Neuronal stem cell (in vitro differentiated cells): ENCODE results near the gene CATSPER3.

Experiments used
- DNase-seq: peaks from one replicate; pipeline ENCODE4 v3.0.0-alpha.2; 2013; ENCODE audit warnings: low spot score
- H2AFZ ChIP-seq: one replicate; pipeline ENCODE4 v1.6.1; 2013; ENCODE audit warnings: mild to moderate bottlenecking, low read length, inconsistent platforms
- H2AK5ac ChIP-seq: 2 replicates; pipeline ENCODE4 v1.6.1; 2013; ENCODE audit warnings: low read depth, mild to moderate bottlenecking, inconsistent platforms, low read length, moderate library complexity, mixed read lengths
- H2BK120ac ChIP-seq: 2 replicates; pipeline ENCODE4 v1.6.1; 2013; ENCODE audit warnings: low read depth, mild to moderate bottlenecking, inconsistent platforms, low read length, moderate library complexity, mixed read lengths
- H2BK12ac ChIP-seq: one replicate; pipeline ENCODE4 v1.6.1; 2013; ENCODE audit warnings: low read length, inconsistent platforms
- H2BK15ac ChIP-seq: 2 replicates; pipeline ENCODE4 v1.6.1; 2013; ENCODE audit warnings: mild to moderate bottlenecking, low read length, inconsistent platforms, mixed read lengths
- H2BK5ac ChIP-seq: one replicate; pipeline ENCODE4 v1.6.1; 2013; ENCODE audit warnings: inconsistent platforms, mild to moderate bottlenecking, low read length, moderate library complexity
- H3K14ac ChIP-seq: one replicate; pipeline ENCODE4 v1.6.1; 2013; ENCODE audit warnings: low read length, inconsistent platforms
- H3K18ac ChIP-seq: 2 replicates; pipeline ENCODE4 v1.6.1; 2013; ENCODE audit warnings: low read length, inconsistent platforms
- H3K23ac ChIP-seq: 2 replicates; pipeline ENCODE4 v1.6.1; 2013; ENCODE audit warnings: low read depth, mild to moderate bottlenecking, mixed read lengths, low read length, inconsistent platforms; ENCODE audit not compliant: poor library complexity
- H3K27ac ChIP-seq: replicated peaks from 3 replicates; pipeline ENCODE4 v1.5.1; 2013; ENCODE audit warnings: low read length, inconsistent platforms
- H3K27me3 ChIP-seq, 3 experiments: 2 replicates each; pipeline ENCODE4 v1.6.1; 2013; ENCODE audit warnings: low read length in 3 of 3, mild to moderate bottlenecking in 2 of 3, inconsistent platforms in 1 of 3, low read depth in 1 of 3, mixed read lengths in 1 of 3, moderate library complexity in 1 of 3; ENCODE audit not compliant: control insufficient read depth in 3 of 3, insufficient read depth in 3 of 3
- H3K36me3 ChIP-seq, 2 donors: replicated peaks in 1 of 2; 2 replicates each; pipeline ENCODE4 v1.6.1; 2013; ENCODE audit warnings: low read length in 2 of 2; ENCODE audit not compliant: control insufficient read depth in 2 of 2, insufficient read depth in 2 of 2
- H3K4ac ChIP-seq: 2 replicates; pipeline ENCODE4 v1.6.1; 2013; ENCODE audit warnings: inconsistent platforms, mild to moderate bottlenecking, low read length, moderate library complexity
- H3K4me1 ChIP-seq, 2 donors: 1 replicate in 1 of 2; 2 replicates in 1 of 2; pipeline ENCODE4 v1.6.1; 2013; ENCODE audit warnings: low read length in 2 of 2, low read depth in 1 of 2; ENCODE audit not compliant: control insufficient read depth in 2 of 2, insufficient read depth in 1 of 2
- H3K4me2 ChIP-seq: one replicate; pipeline ENCODE4 v1.6.1; 2013; ENCODE audit warnings: mild to moderate bottlenecking, low read length, inconsistent platforms; ENCODE audit not compliant: insufficient read depth, poor library complexity, severe bottlenecking
- H3K4me3 ChIP-seq, 2 donors: 2 replicates each; pipeline ENCODE4 v1.5.1; 2013; ENCODE audit warnings: low read length in 2 of 2, mild to moderate bottlenecking in 2 of 2, inconsistent platforms in 1 of 2, moderate library complexity in 1 of 2
- H3K79me1 ChIP-seq: one replicate; pipeline ENCODE4 v1.6.1; 2013; ENCODE audit warnings: low read depth, mild to moderate bottlenecking, inconsistent platforms, low read length, moderate library complexity
- H3K9ac ChIP-seq: one replicate; pipeline ENCODE4 v1.6.1; 2013; ENCODE audit warnings: mild to moderate bottlenecking, low read depth, low read length, inconsistent platforms; ENCODE audit not compliant: poor library complexity
- H3K9me3 ChIP-seq, 2 donors: replicated peaks in 1 of 2; 2 replicates each; pipeline versions ENCODE3 to v1.6.1; 2013; ENCODE audit warnings: low read length in 2 of 2, mild to moderate bottlenecking in 2 of 2, inconsistent platforms in 1 of 2, low read depth in 1 of 2, mixed read lengths in 1 of 2, moderate library complexity in 1 of 2; ENCODE audit not compliant: control insufficient read depth in 2 of 2, insufficient read depth in 1 of 2
- H4K8ac ChIP-seq: one replicate; pipeline ENCODE4 v1.6.1; 2013; ENCODE audit warnings: low read depth, mild to moderate bottlenecking, inconsistent platforms, low read length, moderate library complexity
- H4K91ac ChIP-seq: one replicate; pipeline ENCODE4 v1.6.1; 2013; ENCODE audit warnings: low read length, low read depth, mild to moderate bottlenecking, inconsistent platforms; ENCODE audit not compliant: poor library complexity
- WGBS, 2 donors: extraction: QIAGEN DNeasy Blood & Tissue Kit; methylation state at CpG; one replicate each; pipeline ENCODE4 v1.1.7; 2013; ENCODE audit warnings: missing lambda C conversion rate in 2 of 2, mixed read lengths in 1 of 2; ENCODE audit not compliant: insufficient read length in 2 of 2, insufficient replicate concordance in 1 of 2; ENCODE audit errors: extremely low coverage in 2 of 2; 5-methylcytosine and 5-hydroxymethylcytosine counted together

Gene CATSPER3

DNA sequence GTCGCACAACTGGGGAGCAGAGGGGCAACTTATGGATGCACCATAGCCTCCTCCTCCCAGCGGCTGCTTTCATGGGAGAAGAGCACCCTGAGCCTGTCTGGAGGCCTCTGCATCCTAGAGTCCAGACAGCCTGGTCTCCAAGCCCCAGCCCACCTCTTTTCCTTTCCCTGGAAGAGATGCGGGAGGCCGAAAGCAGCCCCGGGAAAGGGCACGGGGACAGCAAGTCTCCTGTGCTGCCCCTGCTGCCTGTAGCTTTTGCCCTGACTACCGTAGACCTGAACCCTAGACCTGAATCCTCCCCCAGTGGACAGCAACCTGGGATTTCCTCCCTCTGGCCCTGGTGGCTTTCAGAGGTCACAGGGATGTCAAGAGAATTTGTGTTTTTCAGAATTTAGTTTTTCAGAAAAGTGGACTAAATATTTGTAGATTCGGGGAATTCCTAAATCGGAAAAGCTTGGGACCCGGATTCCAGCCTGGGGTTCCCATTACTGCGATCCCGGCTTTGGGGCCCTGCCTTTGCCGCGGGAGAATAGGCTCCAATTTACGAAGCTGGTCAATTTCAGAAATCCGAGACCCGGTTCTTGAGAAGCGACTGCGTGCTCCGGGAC is 70.6 kb downstream of the CATSPER3 start:
- Histone ChIP-seq H3K4me1 (peaks cover 3 to 8% of the 10 kb centered on the region in 2 donors), H3K9ac (no peak overlapping the region), H3K36me3 (no peaks in the 10 kb centered on the region), H2BK120ac (no peak overlapping the region), H3K23ac (no peak overlapping the region), H3K4ac (no peak overlapping the region), H4K8ac (no peak overlapping the region), H3K27ac (no peak overlapping the region), H3K9me3 (peaks cover 0 to 2% of the 10 kb centered on the region in 2 donors), H2AFZ (no peak overlapping the region), H3K14ac (no peak overlapping the region), H3K27me3 (peaks cover 63 to 98% (median 97%) of the 10 kb centered on the region in 3 experiments), H3K4me2 (no peak overlapping the region), H2BK15ac (no peak overlapping the region), H4K91ac (no peak overlapping the region), H3K79me1 (no peaks in the 10 kb centered on the region), H2AK5ac (no peak overlapping the region), H3K18ac (no peak overlapping the region), H2BK5ac (no peak overlapping the region), H3K4me3 (no peak overlapping the region), H2BK12ac (no peak overlapping the region)
- no peak for DNase-seq
- no CpG with 5 or more reads among the region's 20 CpGs for WGBS, 2 donors

DNA sequence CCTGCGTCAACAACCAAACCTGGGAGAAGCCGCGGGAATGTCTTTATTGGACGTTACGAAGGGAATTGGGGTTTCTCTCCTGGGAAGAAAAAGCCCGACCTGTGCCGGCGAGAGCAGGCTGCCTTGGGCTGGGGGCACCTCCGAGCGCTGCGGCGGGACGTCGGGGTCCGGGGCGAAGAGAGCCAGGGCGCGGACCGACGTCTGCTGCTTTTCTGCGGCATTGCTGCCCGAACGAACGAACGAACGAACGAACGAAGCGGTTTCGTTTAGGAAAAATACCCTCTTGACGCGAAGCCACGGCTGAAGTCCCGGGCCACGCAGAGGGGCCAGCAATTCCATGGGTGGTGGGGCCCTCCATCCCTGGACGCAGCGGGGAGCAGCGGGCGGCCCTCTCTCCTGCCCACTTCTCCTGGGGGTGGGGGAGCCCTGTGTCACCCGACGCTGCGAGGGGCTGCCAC is 71.1 kb downstream of the CATSPER3 start:
- Histone ChIP-seq H3K9me3 (peaks cover 0 to 2% of the 10 kb centered on the region in 2 donors), H2BK15ac (peak overlapping the region; percentile 33), H3K27ac (no peak overlapping the region), H2BK12ac (no peak overlapping the region), H3K14ac (no peak overlapping the region), H3K79me1 (no peaks in the 10 kb centered on the region), H3K4me3 (no peak overlapping the region), H2AK5ac (peak overlapping the region; percentile 48), H2BK5ac (no peak overlapping the region), H2AFZ (peak overlapping the region; percentile 66), H3K23ac (peak overlapping the region; percentile 87), H2BK120ac (no peak overlapping the region), H3K27me3 (peaks cover 61 to 98% (median 97%) of the 10 kb centered on the region in 3 experiments), H3K18ac (peak overlapping the region; percentile 86), H3K4me1 (peaks cover 3 to 7% of the 10 kb centered on the region in 2 donors), H3K36me3 (no peaks in the 10 kb centered on the region), H3K4ac (no peak overlapping the region), H4K91ac (no peak overlapping the region), H3K9ac (no peak overlapping the region), H4K8ac (no peak overlapping the region), H3K4me2 (no peak overlapping the region)
- WGBS, 2 donors, result no CpG with 5 or more reads among the region's 42 CpGs
- no peak for DNase-seq

DNA sequence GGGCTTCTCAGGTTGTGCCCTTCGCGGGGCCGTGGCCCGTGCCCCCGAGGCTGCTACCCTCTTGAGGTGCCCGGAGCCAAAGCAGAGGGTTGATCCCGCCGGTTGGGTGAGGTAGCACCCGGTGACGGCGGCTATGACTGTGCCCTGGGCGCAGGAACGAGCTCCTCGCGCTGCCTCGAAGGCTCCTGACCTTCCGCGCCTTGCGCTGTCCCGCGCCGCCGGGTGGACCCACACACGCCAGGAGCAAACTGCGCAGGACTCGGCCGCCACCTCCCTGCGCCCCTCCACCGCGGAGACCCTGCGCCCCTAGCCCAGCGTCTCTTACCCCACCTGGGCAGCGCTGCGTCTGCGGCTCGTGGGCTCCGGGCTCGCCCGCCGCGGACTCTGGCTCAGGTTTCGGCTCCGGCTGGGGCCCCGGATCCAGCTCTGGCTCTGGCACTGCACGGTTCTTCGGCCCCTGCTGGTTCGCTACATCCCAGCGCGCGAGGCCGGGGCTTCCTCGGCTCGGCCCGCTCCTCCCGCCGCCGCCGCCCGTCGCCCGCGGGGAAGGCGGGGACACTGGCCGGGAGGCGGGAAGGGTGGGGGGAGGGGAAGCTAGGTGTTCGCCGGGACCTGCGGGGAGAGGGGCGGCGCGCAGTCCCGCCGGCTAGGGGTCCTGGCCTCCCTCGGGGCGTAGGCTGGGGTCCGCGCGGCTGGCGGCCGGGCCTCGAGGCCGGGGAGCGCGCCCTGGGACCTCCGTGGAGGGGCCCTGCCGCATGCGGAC is 71.7 kb downstream of the CATSPER3 start:
- no peak overlapping the region for H3K27ac ChIP-seq
- no CpG with 5 or more reads among the region's 87 CpGs for WGBS, 2 donors
- peak overlapping the region; percentile 5 for H3K9ac ChIP-seq
- peak overlapping the region; percentile 87 for H3K23ac ChIP-seq
- H2BK15ac ChIP-seq, result peak overlapping the region; percentile 33
- H3K4me1 ChIP-seq, result peaks cover 2 to 7% of the 10 kb centered on the region in 2 donors
- no peaks in the 10 kb centered on the region for H3K79me1 ChIP-seq
- H3K4me2 ChIP-seq, result peak overlapping the region; percentile 52
- no peak overlapping the region for H4K91ac ChIP-seq
- no peak overlapping the region for H4K8ac ChIP-seq
- peak overlapping the region; percentile 86 for H3K18ac ChIP-seq
- peak overlapping the region; percentile 48 for H2AK5ac ChIP-seq
- H3K14ac ChIP-seq, result no peak overlapping the region
- H3K4me3 ChIP-seq, result peak overlapping the region in 1 of 2 donors; percentile 20
- H3K9me3 ChIP-seq, result peaks cover 0 to 2% of the 10 kb centered on the region in 2 donors
- peaks cover 61 to 100% (median 100%) of the 10 kb centered on the region in 3 experiments for H3K27me3 ChIP-seq
- no peak overlapping the region for H3K4ac ChIP-seq
- H2BK12ac ChIP-seq, result no peak overlapping the region
- peak overlapping the region; percentile 66 for H2AFZ ChIP-seq
- no peak for DNase-seq
- H2BK120ac ChIP-seq, result no peak overlapping the region
- H3K36me3 ChIP-seq, result no peaks in the 10 kb centered on the region
- H2BK5ac ChIP-seq, result no peak overlapping the region

DNA sequence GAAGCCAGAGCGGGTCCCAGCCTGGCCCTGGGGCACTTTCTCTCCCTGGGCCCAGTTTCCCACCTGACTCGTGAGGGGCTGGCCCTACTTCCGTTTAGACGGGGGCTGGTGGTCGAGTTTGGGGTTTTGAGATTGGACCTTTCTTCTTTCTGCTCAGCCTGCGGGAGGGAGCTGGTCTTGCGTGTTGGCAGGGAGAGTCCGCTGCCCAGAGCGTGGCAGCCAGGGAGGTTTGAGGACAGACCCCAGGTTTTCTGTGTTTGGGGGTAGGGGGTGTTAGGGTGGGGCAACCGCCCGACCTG is 72.3 kb downstream of the CATSPER3 start:
- Histone ChIP-seq H3K9me3 (peaks cover 0 to 2% of the 10 kb centered on the region in 2 donors), H3K18ac (peak overlapping the region; percentile 81), H2BK120ac (no peak overlapping the region), H3K14ac (no peak overlapping the region), H3K9ac (no peak overlapping the region), H3K4me1 (peaks cover 0 to 5% of the 10 kb centered on the region in 2 donors), H3K79me1 (no peaks in the 10 kb centered on the region), H4K8ac (no peak overlapping the region), H3K27ac (no peak overlapping the region), H2AK5ac (peak overlapping the region; percentile 18), H3K4me3 (no peak overlapping the region), H3K23ac (no peak overlapping the region), H4K91ac (no peak overlapping the region), H2AFZ (peak overlapping the region; percentile 66), H3K27me3 (peaks cover 60 to 100% (median 98%) of the 10 kb centered on the region in 3 experiments), H3K4ac (no peak overlapping the region), H3K4me2 (peak overlapping the region; percentile 52), H2BK5ac (no peak overlapping the region), H2BK15ac (no peak overlapping the region), H3K36me3 (no peaks in the 10 kb centered on the region), H2BK12ac (no peak overlapping the region)
- no CpG with 5 or more reads among the region's 11 CpGs for WGBS, 2 donors
- no peak for DNase-seq
